MM.1S (cell line): Measurements from ENCODE around the gene DENND4B.

Experiments
- CTCF ChIP-seq: fragments of 300-600 bp; sonication (generic); IDR thresholded peaks from 2 replicates; pipeline ENCODE4 v1.5.1; 2016; ENCODE audit warnings: antibody characterized with exemption, low read length, mixed read lengths
- EZH2phosphoT487 ChIP-seq: fragments of 300-600 bp; sonication (generic); IDR thresholded peaks from 2 replicates; pipeline ENCODE4 v1.6.1; 2018; ENCODE audit warnings: antibody characterized with exemption, low read length

GRCh38 chr1:153921803-153922075 is 24.8 kb downstream of the DENND4B start:
- TF ChIP-seq CTCF (no peak), EZH2phosphoT487 (no peak)
